GM12801 (cell line): Measurements from ENCODE around the gene TSPAN17.

Experiments used
- CTCF ChIP-seq: IDR thresholded peaks from one replicate; pipeline ENCODE4 v1.5.1; 2011; ENCODE audit warnings: control low read depth; ENCODE audit not compliant: insufficient read length; ENCODE audit errors: extremely low read depth

Gene TSPAN17

GRCh38 chr5:176652136-176652535 is 4.9 kb downstream of the TSPAN17 start:
- no peak for TF ChIP-seq CTCF

- TF ChIP-seq CTCF, result no peak
Observed at GRCh38 chr5:176653401-176654385, 6.4 kb downstream of the TSPAN17 start.

GRCh38 chr5:176654856-176655255 is 7.6 kb downstream of the TSPAN17 start:
- no peak for TF ChIP-seq CTCF

- TF ChIP-seq CTCF, result no peak
Observed at GRCh38 chr5:176656467-176656990, 9.2 kb downstream of the TSPAN17 start.

- TF ChIP-seq CTCF, result peak; percentile 16
Observed at GRCh38 chr5:176658007-176658599, 10.8 kb downstream of the TSPAN17 start.

GRCh38 chr5:176658817-176659511 is 11.7 kb downstream of the TSPAN17 start:
- no peak for TF ChIP-seq CTCF

GRCh38 chr5:176659512-176659839 is 12.2 kb downstream of the TSPAN17 start:
- TF ChIP-seq CTCF, result no peak
